Endothelial cell of umbilical vein (primary cell): Measurements from ENCODE around the gene GPR176. TPM values are rescaled to one million over a fixed set of nuclear protein-coding genes. Genes with fewer than 3 reads are reported as not detected.

Experiments
- BruUV-seq: library from RNA; stranded (reverse); fragments of 400-500 nt; replicated peaks from 2 replicates; lab custom pipeline; 2021; lab: Mats Ljungman, UMichigan
- CTCF ChIA-PET: fragments of 300-600, 350-600 bp; sonication (Branson Sonifier 250); formaldehyde crosslinking; loops from one replicate; lab custom pipeline; 2021; ENCODE audit warnings: antibody characterized with exemption, inconsistent platforms; lab: Charles Lee
- POLR2A ChIA-PET: fragments of 300-600, 350-600 bp; sonication (Branson Sonifier 250); formaldehyde crosslinking; loops from one replicate; lab custom pipeline; 2021; ENCODE audit warnings: antibody characterized with exemption, inconsistent platforms; lab: Charles Lee
- DNase-seq: peaks from one replicate; pipeline ENCODE4 v3.0.0-alpha.2; 2011; ENCODE audit warnings: low read depth, low spot score
- FAIRE-seq: peaks from 2 replicates; lab custom pipeline; 2011; peaks lifted over from hg19 to GRCh38; lab: Jason Lieb, UNC
- H2AFZ ChIP-seq: 2 replicates; pipeline ENCODE4 v1.6.0; 2012; ENCODE audit warnings: low read depth, low read length, control low read depth, inconsistent platforms
- H3K27ac ChIP-seq: 2 replicates; pipeline ENCODE4 v1.5.1; 2011; ENCODE audit warnings: low read depth, mild to moderate bottlenecking, control low read depth, low read length, moderate library complexity; ENCODE audit not compliant: insufficient read depth
- H3K27me3 ChIP-seq, 2 experiments: 2 replicates each; pipeline versions ENCODE4 v1.6.0 to v1.6.1; 2011; ENCODE audit warnings: low read length in 2 of 2, mixed read lengths in 1 of 2; ENCODE audit not compliant: control insufficient read depth in 2 of 2, insufficient read depth in 2 of 2
- H3K36me3 ChIP-seq, 2 experiments: 2 replicates in 1 of 2; 3 replicates in 1 of 2; pipeline ENCODE4 v1.5.1; 2011; ENCODE audit warnings: low read length in 2 of 2, mild to moderate bottlenecking in 1 of 2, moderate library complexity in 1 of 2; ENCODE audit not compliant: control insufficient read depth in 2 of 2, insufficient read depth in 2 of 2; ENCODE audit errors: extremely low read depth in 1 of 2
- H3K4me1 ChIP-seq: 3 replicates; pipeline ENCODE4 v1.5.1; 2011; ENCODE audit warnings: mild to moderate bottlenecking, low read length; ENCODE audit not compliant: control insufficient read depth, insufficient read depth; ENCODE audit errors: extremely low read depth
- H3K4me2 ChIP-seq: 2 replicates; pipeline ENCODE4 v1.6.1; 2011; ENCODE audit warnings: low read length, control low read depth, mixed read lengths; ENCODE audit not compliant: insufficient read depth
- H3K4me3 ChIP-seq, 3 experiments: fragments of 200-600 bp in 1 of 3; sonication (generic), shearing (Covaris generic) in 1 of 3; replicated peaks in 1 of 3; 2 replicates each; pipeline ENCODE4 v1.5.1; 2011 to 2016; ENCODE audit warnings: control low read depth in 3 of 3, low read length in 3 of 3, mild to moderate bottlenecking in 2 of 3, inconsistent platforms in 1 of 3, low read depth in 1 of 3, moderate library complexity in 1 of 3; ENCODE audit not compliant: insufficient read depth in 1 of 3
- H3K79me2 ChIP-seq: 2 replicates; pipeline ENCODE4 v1.6.0; 2012; ENCODE audit warnings: low read length, inconsistent platforms; ENCODE audit not compliant: control insufficient read depth, insufficient read depth
- H3K9ac ChIP-seq: replicated peaks from 2 replicates; pipeline ENCODE3; 2011; ENCODE audit warnings: low read length, control low read depth; ENCODE audit not compliant: insufficient read depth; ENCODE audit errors: extremely low read depth
- H3K9me1 ChIP-seq: replicated peaks from 3 replicates; pipeline ENCODE4 v1.6.0; 2011; ENCODE audit warnings: mild to moderate bottlenecking, low read length; ENCODE audit not compliant: control insufficient read depth, insufficient read depth; ENCODE audit errors: extremely low read depth
- H3K9me3 ChIP-seq: replicated peaks from 2 replicates; pipeline ENCODE4 v1.5.1; 2012; ENCODE audit warnings: low read length, inconsistent platforms; ENCODE audit not compliant: control insufficient read depth, insufficient read depth
- H4K20me1 ChIP-seq: replicated peaks from 2 replicates; pipeline ENCODE3; 2011; ENCODE audit warnings: mild to moderate bottlenecking, low read length; ENCODE audit not compliant: control insufficient read depth, insufficient read depth; ENCODE audit errors: extremely low read depth
- EZH2 ChIP-seq: IDR thresholded peaks from 2 replicates; pipeline ENCODE4 v1.6.1; 2012; ENCODE audit warnings: borderline replicate concordance, low read depth, mild to moderate bottlenecking, moderate library complexity, low read length, inconsistent platforms; ENCODE audit not compliant: severe bottlenecking
- FOS ChIP-seq: IDR thresholded peaks from 2 replicates; pipeline ENCODE4 v1.6.1; 2011; ENCODE audit warnings: mild to moderate bottlenecking, low read length, moderate library complexity, borderline replicate concordance; ENCODE audit not compliant: insufficient read depth
- GATA2 ChIP-seq: IDR thresholded peaks from 2 replicates; pipeline ENCODE4 v1.7.0; 2011; ENCODE audit warnings: low read depth, mild to moderate bottlenecking, moderate library complexity, mixed read lengths, low read length; ENCODE audit not compliant: insufficient read length, insufficient read depth
- JUN ChIP-seq: IDR thresholded peaks from 2 replicates; pipeline ENCODE4 v1.6.1; 2011; ENCODE audit warnings: borderline replicate concordance, low read depth; ENCODE audit not compliant: insufficient read length, insufficient read depth
- MYC ChIP-seq: IDR thresholded peaks from one replicate; pipeline ENCODE4 v1.6.1; 2011; ENCODE audit warnings: mild to moderate bottlenecking, low read depth, low read length
- POLR2A ChIP-seq: IDR thresholded peaks from 2 replicates; pipeline ENCODE4 v1.6.1; 2012; ENCODE audit warnings: low read depth, mild to moderate bottlenecking, control low read depth, low read length
- POLR2AphosphoS5 ChIP-seq: IDR thresholded peaks from 2 replicates; pipeline ENCODE4 v1.6.1; 2012; ENCODE audit warnings: low read depth, mild to moderate bottlenecking, control low read depth, low read length, moderate library complexity; ENCODE audit not compliant: insufficient read depth
- dilution Hi-C: fragments of 300-500 bp; cut with MboI; formaldehyde crosslinking; loops from one replicate; pipeline ENCODE4 v1.15.0; 2019; ENCODE audit warnings: low sequenced_read_pairs; ENCODE audit not compliant: extremely low pct_ligation_motif_present
- intact Hi-C: fragments of 100-400 bp; cut with micrococcal nuclease; formaldehyde crosslinking; loops from one replicate; pipeline ENCODE4 v1.10.0; 2022
- polyA plus RNA-seq, 4 experiments: library from polyadenylated mRNA; depleted of rRNA in 3 of 4; stranded (reverse) in 3 of 4; unstranded in 1 of 4; fragments of >200 nt; gene quantifications; 2 replicates each; pipeline versions ENCODE4 v1.2.1 to v1.2.3, GENCODE V29; 2011 to 2012; ENCODE audit warnings: missing spikeins in 1 of 4
- total RNA-seq: library from RNA; stranded (reverse); gene quantifications from 2 replicates; pipeline ENCODE4 v1.2.3, GENCODE V29; 2021
- TF ChIP-seq, protein P1 (sequence below): IDR thresholded peaks from 2 replicates; pipeline ENCODE4 v1.6.1; 2011; ENCODE audit not compliant: insufficient read depth, insufficient read length
- TF ChIP-seq, protein P2 (sequence below), 2 donors: IDR thresholded peaks; 1 replicate in 1 of 2; 2 replicates in 1 of 2; pipeline ENCODE4 v1.5.1; 2011; ENCODE audit warnings: low read length in 2 of 2, mild to moderate bottlenecking in 2 of 2, moderate library complexity in 2 of 2, control low read depth in 1 of 2, inconsistent platforms in 1 of 2, low read depth in 1 of 2; ENCODE audit not compliant: insufficient read depth in 1 of 2; ENCODE audit errors: extremely low read depth in 1 of 2

GPR176 gene
- total and polyA plus RNA-seq, 2 donors (not counting 3 experiments of a cell fraction or from before 2014, with no cell fraction given): 35.3 to 68.7 TPM

DNA sequence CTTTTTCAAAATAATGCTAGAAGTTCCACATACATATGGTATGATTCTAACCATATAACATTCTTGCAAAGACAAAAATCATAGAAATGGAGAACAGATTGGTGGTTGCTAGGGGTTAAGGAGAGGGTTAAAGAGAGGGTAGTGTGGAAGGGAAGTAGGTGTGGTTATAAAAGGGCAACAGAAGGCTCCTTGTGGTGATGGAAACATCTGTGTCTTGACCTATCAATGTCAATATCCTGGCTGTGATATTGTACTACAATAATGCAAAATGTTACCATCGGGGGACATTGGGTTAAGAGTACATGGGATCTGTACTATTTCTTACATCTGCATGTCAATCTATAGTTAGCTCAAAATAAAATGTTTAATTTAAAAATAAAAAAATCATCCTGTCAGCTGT lies 69.6 kb downstream of the GPR176 start:
- Histone ChIP-seq H4K20me1 (peaks cover 2% of the 10 kb centered on the region), H3K36me3 (no peaks in the 10 kb centered on the region), H3K9me1 (no peaks in the 10 kb centered on the region), H3K9me3 (no peaks in the 10 kb centered on the region), H3K27me3 (no peaks in the 10 kb centered on the region), H3K4me3 (no peak overlapping the region), H3K4me2 (no peak overlapping the region), H3K27ac (no peak overlapping the region), H3K4me1 (peaks cover 10% of the 10 kb centered on the region), H3K79me2 (peaks cover 15% of the 10 kb centered on the region), H2AFZ (no peak overlapping the region), H3K9ac (no peak overlapping the region)
- intact Hi-C loops (no loop called here), dilution Hi-C loops (no loop called here)
- FAIRE-seq: no peak
- DNase-seq: peak; percentile 52
- POLR2A ChIA-PET: no interaction called here
- BruUV-seq: no TSS peak
- CTCF ChIA-PET: no interaction called here
- no peak for TF ChIP-seq POLR2AphosphoS5
- TF ChIP-seq, protein P1, sequence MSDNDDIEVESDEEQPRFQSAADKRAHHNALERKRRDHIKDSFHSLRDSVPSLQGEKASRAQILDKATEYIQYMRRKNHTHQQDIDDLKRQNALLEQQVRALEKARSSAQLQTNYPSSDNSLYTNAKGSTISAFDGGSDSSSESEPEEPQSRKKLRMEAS: no peak
- TF ChIP-seq POLR2A: no peak
- no peak for TF ChIP-seq JUN
- no peak for TF ChIP-seq FOS
- no peak for TF ChIP-seq GATA2
- no peak for TF ChIP-seq EZH2
- no peak for TF ChIP-seq MYC
- TF ChIP-seq, protein P2, sequence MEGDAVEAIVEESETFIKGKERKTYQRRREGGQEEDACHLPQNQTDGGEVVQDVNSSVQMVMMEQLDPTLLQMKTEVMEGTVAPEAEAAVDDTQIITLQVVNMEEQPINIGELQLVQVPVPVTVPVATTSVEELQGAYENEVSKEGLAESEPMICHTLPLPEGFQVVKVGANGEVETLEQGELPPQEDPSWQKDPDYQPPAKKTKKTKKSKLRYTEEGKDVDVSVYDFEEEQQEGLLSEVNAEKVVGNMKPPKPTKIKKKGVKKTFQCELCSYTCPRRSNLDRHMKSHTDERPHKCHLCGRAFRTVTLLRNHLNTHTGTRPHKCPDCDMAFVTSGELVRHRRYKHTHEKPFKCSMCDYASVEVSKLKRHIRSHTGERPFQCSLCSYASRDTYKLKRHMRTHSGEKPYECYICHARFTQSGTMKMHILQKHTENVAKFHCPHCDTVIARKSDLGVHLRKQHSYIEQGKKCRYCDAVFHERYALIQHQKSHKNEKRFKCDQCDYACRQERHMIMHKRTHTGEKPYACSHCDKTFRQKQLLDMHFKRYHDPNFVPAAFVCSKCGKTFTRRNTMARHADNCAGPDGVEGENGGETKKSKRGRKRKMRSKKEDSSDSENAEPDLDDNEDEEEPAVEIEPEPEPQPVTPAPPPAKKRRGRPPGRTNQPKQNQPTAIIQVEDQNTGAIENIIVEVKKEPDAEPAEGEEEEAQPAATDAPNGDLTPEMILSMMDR (IDR thresholded peaks at IDR 0.05; ENCODE audit: extremely low read depth in 1 of 2, insufficient read depth in 1 of 2, low read depth in 1 of 2, low read length in 2 of 2): no peak
